GM13977 (cell line): Measurements from ENCODE around the gene PSMB7.

Experiments used
- DNase-seq: peaks from one replicate; pipeline ENCODE4 v3.0.0; 2012; ENCODE audit warnings: low spot score
- in situ Hi-C: fragments of 300-500 bp; cut with MboI; formaldehyde crosslinking; loops from one replicate; pipeline ENCODE4 v1.12.0; 2022; ENCODE audit warnings: low sequenced_read_pairs, low pct_unique_long_range_greater_than_20kb, mixed read lengths, inconsistent platforms; ENCODE audit not compliant: unreplicated experiment
- TF ChIP-seq, protein P1 (sequence below): IDR thresholded peaks from 2 replicates; pipeline ENCODE4 v1.5.1; 2012; ENCODE audit warnings: mild to moderate bottlenecking, control low read depth; ENCODE audit not compliant: insufficient read depth; ENCODE audit errors: extremely low read depth, missing control alignments

The PSMB7 gene

DNA sequence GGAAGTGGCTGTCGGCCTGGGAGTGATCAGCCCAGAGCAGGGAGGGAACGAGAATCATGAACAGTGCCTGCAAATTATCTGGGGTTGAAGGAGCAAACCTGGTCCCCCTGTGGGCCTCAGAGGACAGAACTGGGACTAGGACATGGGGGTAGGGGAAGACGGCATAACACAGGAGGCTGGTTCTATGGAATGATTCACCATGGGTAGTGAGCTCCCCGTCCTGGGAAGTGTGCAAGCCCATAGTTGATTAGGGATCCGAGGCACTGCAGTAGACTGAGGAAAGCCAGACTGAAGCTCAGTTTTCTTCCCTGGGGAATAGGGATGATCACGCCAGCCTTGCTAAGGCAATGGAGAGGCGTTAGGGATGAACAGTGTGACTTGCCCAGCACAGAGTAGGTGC is 40.6 kb upstream of the PSMB7 start:
- in situ Hi-C loops = no loop called here
- TF ChIP-seq, protein P1, sequence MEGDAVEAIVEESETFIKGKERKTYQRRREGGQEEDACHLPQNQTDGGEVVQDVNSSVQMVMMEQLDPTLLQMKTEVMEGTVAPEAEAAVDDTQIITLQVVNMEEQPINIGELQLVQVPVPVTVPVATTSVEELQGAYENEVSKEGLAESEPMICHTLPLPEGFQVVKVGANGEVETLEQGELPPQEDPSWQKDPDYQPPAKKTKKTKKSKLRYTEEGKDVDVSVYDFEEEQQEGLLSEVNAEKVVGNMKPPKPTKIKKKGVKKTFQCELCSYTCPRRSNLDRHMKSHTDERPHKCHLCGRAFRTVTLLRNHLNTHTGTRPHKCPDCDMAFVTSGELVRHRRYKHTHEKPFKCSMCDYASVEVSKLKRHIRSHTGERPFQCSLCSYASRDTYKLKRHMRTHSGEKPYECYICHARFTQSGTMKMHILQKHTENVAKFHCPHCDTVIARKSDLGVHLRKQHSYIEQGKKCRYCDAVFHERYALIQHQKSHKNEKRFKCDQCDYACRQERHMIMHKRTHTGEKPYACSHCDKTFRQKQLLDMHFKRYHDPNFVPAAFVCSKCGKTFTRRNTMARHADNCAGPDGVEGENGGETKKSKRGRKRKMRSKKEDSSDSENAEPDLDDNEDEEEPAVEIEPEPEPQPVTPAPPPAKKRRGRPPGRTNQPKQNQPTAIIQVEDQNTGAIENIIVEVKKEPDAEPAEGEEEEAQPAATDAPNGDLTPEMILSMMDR = no peak
- DNase-seq = no peak

DNA sequence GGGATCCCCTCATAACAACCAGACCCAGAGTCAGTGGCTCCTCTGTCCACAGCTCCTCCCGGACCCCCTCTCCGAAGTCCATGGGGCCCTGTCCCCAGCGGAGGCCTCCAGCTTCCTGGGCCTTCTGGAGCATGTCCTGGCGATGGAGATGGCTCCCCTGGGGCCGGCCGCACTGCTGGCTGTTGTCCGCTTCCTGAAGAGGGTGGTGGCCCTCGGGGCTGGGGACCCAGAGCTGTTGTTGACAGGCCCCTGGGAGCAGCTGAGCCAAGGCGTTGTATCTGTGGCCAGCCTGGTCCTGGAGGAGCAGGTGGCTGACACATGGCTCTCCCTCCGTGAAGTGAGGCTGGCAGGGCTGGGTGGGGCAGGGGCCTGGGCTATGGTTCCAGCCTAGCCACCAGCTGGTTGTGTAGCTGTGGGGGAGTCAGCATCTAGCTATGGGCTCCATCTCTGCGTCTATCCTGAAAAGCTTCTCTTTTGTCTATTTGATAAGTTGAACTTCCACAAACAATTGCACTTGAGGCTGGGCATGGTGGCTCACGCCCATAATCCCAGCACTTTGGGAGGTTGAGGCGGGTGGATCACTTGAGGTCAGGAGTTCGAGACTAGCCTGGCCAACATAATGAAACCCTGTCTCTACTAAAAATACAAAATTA is 39.7 kb upstream of the PSMB7 start:
- DNase-seq = no peak
- TF ChIP-seq, protein P1 = no peak
- in situ Hi-C loops = no loop called here

- DNase-seq = no peak
- in situ Hi-C loops = no loop called here
- TF ChIP-seq, protein P1 = no peak
These were observed 39.1 kb upstream of the PSMB7 start for GRCh38 chr9:124454296-124454695.

DNA sequence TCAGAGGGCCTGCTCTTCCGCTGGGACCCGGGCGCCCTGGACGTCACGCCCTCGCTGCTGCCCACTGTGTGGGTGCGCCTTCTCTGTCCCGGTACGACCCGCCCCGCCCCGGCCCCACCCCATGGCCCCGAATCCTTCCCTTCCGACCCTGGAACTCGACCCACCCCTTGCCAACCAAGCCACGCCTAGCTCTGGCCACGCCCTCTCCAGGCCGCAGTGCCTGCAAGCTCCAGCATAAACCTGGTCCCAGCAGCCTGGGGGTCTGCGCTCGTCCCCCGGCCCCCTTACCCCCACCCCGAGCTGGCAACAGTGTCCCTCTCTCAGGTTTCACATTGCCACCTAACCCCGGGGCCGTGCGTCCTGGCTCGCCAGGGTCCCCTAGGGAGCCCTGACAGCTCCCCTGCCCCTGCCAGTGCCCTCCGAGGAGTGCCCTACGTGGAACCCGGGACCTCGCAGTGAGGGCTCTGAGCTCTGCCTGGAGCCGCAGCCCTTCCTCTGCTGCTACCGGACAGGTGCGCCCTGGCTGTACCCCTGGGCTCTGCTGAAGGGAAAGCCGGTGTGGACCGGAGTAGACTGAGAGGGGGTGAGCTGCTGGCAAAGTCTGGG is 38.4 kb upstream of the PSMB7 start:
- TF ChIP-seq, protein P1 = no peak
- in situ Hi-C loops = no loop called here
- no peak for DNase-seq

- TF ChIP-seq, protein P1 = no peak
- in situ Hi-C loops = no loop called here
- no peak for DNase-seq
These were observed 37.8 kb upstream of the PSMB7 start for GRCh38 chr9:124452841-124453585.

GRCh38 chr9:124452326-124452725 is 37.1 kb upstream of the PSMB7 start:
- TF ChIP-seq, protein P1 = no peak
- in situ Hi-C loops = no loop called here
- no peak for DNase-seq
